Upper lobe of left lung (tissue), 6 donors: ENCODE results near the gene EFCAB8. TPM values are rescaled to one million over a fixed set of nuclear protein-coding genes. Genes with fewer than 3 reads are reported as not detected.

ENCODE experiments used
- ATAC-seq, 2 donors: fragments of 200-7000 bp; cut with Tn5 transposase; one replicate each; pipeline ENCODE4 v1.9.1; 2022; ENCODE audit warnings: mild to moderate bottlenecking in 2 of 2, moderate library complexity in 2 of 2; ENCODE audit not compliant: low FRiP score in 2 of 2
- DNase-seq, 2 donors: peaks; one replicate each; pipeline ENCODE4 v3.0.0-alpha.2; 2019 to 2020
- H3K27ac ChIP-seq, 4 donors: fragments of 200-600 bp; sonication (generic); one replicate each; pipeline ENCODE4 v1.5.1; 2016 to 2019
- H3K27me3 ChIP-seq, 4 donors: fragments of 200-600 bp; sonication (generic); one replicate each; pipeline ENCODE4 v1.5.1; 2017 to 2019
- H3K36me3 ChIP-seq, 4 donors: fragments of 200-600 bp; sonication (generic); one replicate each; pipeline ENCODE4 v1.5.1; 2016 to 2019
- H3K4me1 ChIP-seq, 4 donors: fragments of 200-600 bp; sonication (generic); one replicate each; pipeline ENCODE4 v1.5.1; 2018 to 2019
- H3K4me3 ChIP-seq, 4 donors: fragments of 200-600 bp; sonication (generic); one replicate each; pipeline ENCODE4 v1.5.1; 2017 to 2019; ENCODE audit warnings: mild to moderate bottlenecking in 2 of 4, moderate library complexity in 1 of 4
- H3K9me3 ChIP-seq, 4 donors: fragments of 200-600 bp; sonication (generic); one replicate each; pipeline ENCODE4 v1.5.1; 2018 to 2019
- CTCF ChIP-seq, 6 experiments: fragments of 450-650 bp in 4 of 6; fragments of 200-600 bp in 2 of 6; sonication (generic) in 2 of 6; IDR thresholded peaks; one replicate each; pipeline ENCODE4 v1.5.1; 2016 to 2019; ENCODE audit warnings: antibody characterized with exemption in 6 of 6
- EP300 ChIP-seq, 4 donors: sonication (generic); formaldehyde crosslinking; IDR thresholded peaks; one replicate each; pipeline ENCODE4 v1.5.1; 2017; ENCODE audit warnings: antibody characterized with exemption in 4 of 4, control low read depth in 2 of 4
- POLR2A ChIP-seq, 4 donors: fragments of 450-650 bp; IDR thresholded peaks; one replicate each; pipeline ENCODE4 v1.5.1; 2016 to 2017; ENCODE audit warnings: antibody characterized with exemption in 4 of 4, mild to moderate bottlenecking in 2 of 4
- POLR2AphosphoS5 ChIP-seq, 2 donors: sonication (generic); formaldehyde crosslinking; IDR thresholded peaks; one replicate each; pipeline ENCODE4 v1.5.1; 2017; ENCODE audit warnings: antibody characterized with exemption in 2 of 2
- WGBS, 2 donors: methylation state at CpG; one replicate each; pipeline ENCODE4 v1.1.5; 2017 to 2018; 5-methylcytosine and 5-hydroxymethylcytosine counted together
- total RNA-seq, 6 donors: library from RNA; depleted of rRNA in 4 of 6; stranded (reverse); fragments of >200 nt in 4 of 6; gene quantifications; one replicate each; pipeline versions ENCODE4 v1.1.0 to v1.2.1, GENCODE V29; 2016 to 2021
- donor health status: DM: no; HTN: no; CAD: no; lungs with moderate emphysema.
- donor health status: DM: no; HTN: yes; CAD: no; lungs with severe emphysema.

EFCAB8 gene
- total RNA-seq, 6 donors from 2014 or later, result 0.10 to 3.3 (median 0.67) TPM

- WGBS, 2 donors, result 65 to 66% methylated on average over 8 to 12 of the region's 12 CpGs
- TF ChIP-seq CTCF (IDR thresholded peaks at IDR 0.05) (no peak), EP300 (IDR thresholded peaks at IDR 0.05) (no peak), POLR2A (IDR thresholded peaks at IDR 0.05) (no peak), POLR2AphosphoS5 (IDR thresholded peaks at IDR 0.05) (no peak)
These were observed 107.1 kb downstream of the EFCAB8 start for GRCh38 chr20:32965581-32966373.

GRCh38 chr20:32966382-32966781 lies 107.7 kb downstream of the EFCAB8 start:
- no peak overlapping the region for H3K4me3 ChIP-seq
- H3K27ac ChIP-seq, result no peak overlapping the region
- TF ChIP-seq CTCF (IDR thresholded peaks at IDR 0.05), result no peak
- TF ChIP-seq POLR2AphosphoS5 (IDR thresholded peaks at IDR 0.05), result no peak
- no peak for TF ChIP-seq EP300 (IDR thresholded peaks at IDR 0.05)
- TF ChIP-seq POLR2A (IDR thresholded peaks at IDR 0.05), result no peak
- no peak for DNase-seq
- WGBS, 2 donors, result 78 to 89% methylated on average over 4 of the region's 4 CpGs
- H3K9me3 ChIP-seq, result no peaks in the 10 kb centered on the region
- ATAC-seq, result no peak
- H3K27me3 ChIP-seq, result no peaks in the 10 kb centered on the region
- H3K36me3 ChIP-seq, result no peaks in the 10 kb centered on the region
- no peaks in the 10 kb centered on the region for H3K4me1 ChIP-seq

More at GRCh38 chr20:32965581-32966373, 107.1 kb downstream of the EFCAB8 start:
- H3K27me3 ChIP-seq, result no peaks in the 10 kb centered on the region
- no peaks in the 10 kb centered on the region for H3K9me3 ChIP-seq
- no peak for DNase-seq
- ATAC-seq, result no peak
- H3K27ac ChIP-seq, result no peak overlapping the region
- H3K4me1 ChIP-seq, result no peaks in the 10 kb centered on the region
- H3K36me3 ChIP-seq, result no peaks in the 10 kb centered on the region
- no peak overlapping the region for H3K4me3 ChIP-seq

- no peak for ATAC-seq
- H3K4me3 ChIP-seq, result no peak overlapping the region
- H3K4me1 ChIP-seq, result peaks cover 0 to 7% (median 0%) of the 10 kb centered on the region in 4 donors
- 70 to 73% methylated on average over 15 to 16 of the region's 16 CpGs for WGBS, 2 donors
- TF ChIP-seq POLR2A (IDR thresholded peaks at IDR 0.05) (no peak), POLR2AphosphoS5 (IDR thresholded peaks at IDR 0.05) (no peak), EP300 (IDR thresholded peaks at IDR 0.05) (no peak), CTCF (IDR thresholded peaks at IDR 0.05) (no peak)
- no peak overlapping the region for H3K27ac ChIP-seq
- no peaks in the 10 kb centered on the region for H3K27me3 ChIP-seq
- H3K36me3 ChIP-seq, result no peaks in the 10 kb centered on the region
- no peaks in the 10 kb centered on the region for H3K9me3 ChIP-seq
- no peak for DNase-seq
These were observed 108.4 kb downstream of the EFCAB8 start for GRCh38 chr20:32966881-32967781.

GRCh38 chr20:32967961-32968457 lies 109.3 kb downstream of the EFCAB8 start:
- no peaks in the 10 kb centered on the region for H3K9me3 ChIP-seq
- WGBS, 2 donors, result 81 to 86% methylated on average over 5 to 16 of the region's 16 CpGs
- no peak overlapping the region for H3K27ac ChIP-seq
- no peak overlapping the region for H3K4me3 ChIP-seq
- no peak for ATAC-seq
- peaks cover 0 to 7% (median 3%) of the 10 kb centered on the region in 4 donors for H3K4me1 ChIP-seq
- no peaks in the 10 kb centered on the region for H3K36me3 ChIP-seq
- DNase-seq, result no peak
- no peaks in the 10 kb centered on the region for H3K27me3 ChIP-seq
- no peak for TF ChIP-seq POLR2A (IDR thresholded peaks at IDR 0.05)
- no peak for TF ChIP-seq POLR2AphosphoS5 (IDR thresholded peaks at IDR 0.05)
